Fibroblast of lung (primary cell): ENCODE data around the gene LAMTOR5. TPM values are rescaled to one million over a fixed set of nuclear protein-coding genes. Genes with fewer than 3 reads are reported as not detected.
"Not testable (repeated sequence)": the region's sequence is repeated elsewhere in the genome, so short reads cannot be mapped to it uniquely, and the experiment has no call there.

Experiments used
- DNase-seq, 2 donors: peaks; one replicate each; pipeline versions ENCODE4 v3.0.0 to v3.0.0-alpha.2; 2010; ENCODE audit warnings: low read depth in 2 of 2
- H2AFZ ChIP-seq: 2 replicates; pipeline ENCODE4 v1.5.1; 2012; ENCODE audit warnings: low read length, control low read depth, inconsistent platforms
- H3K27ac ChIP-seq: 2 replicates; pipeline ENCODE4 v1.5.1; 2011; ENCODE audit warnings: low read length, control low read depth; ENCODE audit not compliant: insufficient read depth
- H3K27me3 ChIP-seq: 2 replicates; pipeline ENCODE4 v1.5.1; 2011; ENCODE audit warnings: mild to moderate bottlenecking, low read length; ENCODE audit not compliant: control insufficient read depth, insufficient read depth
- H3K36me3 ChIP-seq: 2 replicates; pipeline ENCODE4 v1.5.1; 2011; ENCODE audit warnings: low read length; ENCODE audit not compliant: control insufficient read depth, insufficient read depth
- H3K4me1 ChIP-seq: 2 replicates; pipeline ENCODE4 v1.5.1; 2011; ENCODE audit warnings: low read length; ENCODE audit not compliant: control insufficient read depth, insufficient read depth; ENCODE audit errors: extremely low read depth
- H3K4me2 ChIP-seq: 2 replicates; pipeline ENCODE4 v1.5.1; 2011; ENCODE audit warnings: low read length, control low read depth; ENCODE audit not compliant: insufficient read depth; ENCODE audit errors: extremely low read depth
- H3K4me3 ChIP-seq, 4 experiments: fragments of 200-600 bp in 1 of 4; sonication (generic) in 1 of 4; replicated peaks in 1 of 4; 2 replicates each; pipeline ENCODE4 v1.5.1; 2011 to 2016; ENCODE audit warnings: low read length in 4 of 4, low read depth in 3 of 4, mild to moderate bottlenecking in 3 of 4, control low read depth in 2 of 4, inconsistent platforms in 1 of 4, mixed read lengths in 1 of 4; ENCODE audit not compliant: insufficient read depth in 1 of 4; ENCODE audit errors: control extremely low read depth in 1 of 4
- H3K79me2 ChIP-seq: 2 replicates; pipeline ENCODE4 v1.5.1; 2012; ENCODE audit warnings: mild to moderate bottlenecking, low read length, inconsistent platforms; ENCODE audit not compliant: control insufficient read depth, insufficient read depth
- H3K9ac ChIP-seq: 2 replicates; pipeline ENCODE4 v1.5.1; 2011; ENCODE audit warnings: mild to moderate bottlenecking, low read length, control low read depth; ENCODE audit not compliant: insufficient read depth
- H3K9me3 ChIP-seq: 2 replicates; pipeline ENCODE4 v1.5.1; 2012; ENCODE audit warnings: low read depth, low read length; ENCODE audit not compliant: control insufficient read depth, insufficient read depth
- H4K20me1 ChIP-seq: 2 replicates; pipeline ENCODE4 v1.5.1; 2011; ENCODE audit warnings: low read length; ENCODE audit not compliant: control insufficient read depth, insufficient read depth; ENCODE audit errors: extremely low read depth
- EZH2 ChIP-seq: IDR thresholded peaks from 2 replicates; pipeline ENCODE4 v1.5.1; 2012; ENCODE audit warnings: low read length, control low read depth, mild to moderate bottlenecking; ENCODE audit errors: missing control alignments
- polyA plus RNA-seq, 2 donors: library from polyadenylated mRNA; depleted of rRNA in 1 of 2; stranded (reverse) in 1 of 2; unstranded in 1 of 2; fragments of >200 nt; gene quantifications; 2 replicates each; pipeline ENCODE4 v1.2.1, GENCODE V29; 2011 to 2012; ENCODE audit warnings: missing spikeins in 1 of 2
- total RNA-seq: library from RNA; depleted of rRNA; stranded (reverse); fragments of >200 nt; gene quantifications from 2 replicates; pipeline ENCODE4 v1.2.1, GENCODE V29; 2014
- TF ChIP-seq, protein P1 (sequence below), 2 donors: IDR thresholded peaks in 1 of 2; conservative IDR thresholded peaks in 1 of 2; 1 replicate in 1 of 2; 2 replicates in 1 of 2; pipeline ENCODE4 v1.5.1; 2011 to 2012; ENCODE audit warnings: low read length in 2 of 2, control low read depth in 1 of 2, inconsistent platforms in 1 of 2, low read depth in 1 of 2, mild to moderate bottlenecking in 1 of 2

LAMTOR5 gene
- total and polyA plus RNA-seq, 2 donors (not counting 1 experiment from before 2014, with no cell fraction given) = 70.4 to 317 TPM

DNA sequence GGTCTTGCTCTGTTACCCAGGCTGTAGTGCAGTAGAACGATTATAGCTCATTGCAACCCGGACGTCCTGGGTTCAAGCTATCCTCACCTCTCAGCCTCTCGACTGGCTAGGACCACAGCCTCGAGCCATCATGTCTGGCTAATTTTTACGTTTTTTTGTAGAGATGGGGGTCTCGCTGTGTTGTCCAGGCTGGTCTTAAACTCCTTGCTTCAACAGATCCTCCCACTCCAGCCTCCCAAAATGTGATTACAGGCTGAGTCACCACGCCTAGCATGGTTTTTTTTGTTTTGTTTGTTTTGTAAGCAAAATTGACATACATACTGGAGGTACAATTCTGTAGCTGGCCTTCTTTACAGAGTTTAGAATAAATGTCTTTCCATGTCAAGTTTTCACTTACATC is 994 bp upstream of the LAMTOR5 start:
- no peak overlapping the region for H3K9ac ChIP-seq
- H3K4me2 ChIP-seq = no peak overlapping the region

DNA sequence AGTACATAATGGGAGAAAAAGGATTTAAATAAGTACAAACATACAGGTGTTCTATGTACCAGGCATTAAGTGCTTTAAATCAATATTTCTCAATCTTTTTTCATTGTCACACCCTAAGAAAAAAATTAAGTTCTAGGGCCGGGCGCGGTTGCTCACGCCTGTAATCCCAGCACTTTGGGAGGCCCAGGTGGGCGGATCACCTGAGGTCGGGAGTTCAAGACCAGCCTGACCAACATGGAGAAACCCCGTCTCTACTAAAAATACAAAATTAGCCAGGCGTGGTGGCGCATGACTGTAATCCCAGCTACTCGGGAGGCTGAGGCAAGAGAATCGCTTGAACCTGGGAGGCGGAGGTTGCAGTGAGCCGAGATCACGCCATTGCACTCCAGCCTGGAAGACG is 1.1 kb downstream of the LAMTOR5 start:
- not testable (repeated sequence) for H2AFZ ChIP-seq, H3K4me1 ChIP-seq, H3K27me3 ChIP-seq, H3K9me3 ChIP-seq, H3K9ac ChIP-seq, DNase-seq, H3K36me3 ChIP-seq, H4K20me1 ChIP-seq
- Histone ChIP-seq H3K4me3 (peak overlapping the region; percentile 79 to 92 (median 84)), H3K27ac (peak overlapping the region; percentile 96), H3K79me2 (peaks cover 24% of the 10 kb centered on the region), H3K4me2 (peak overlapping the region; percentile 89)

More for the DNA sequence above, 994 bp upstream of the LAMTOR5 start:
- H3K4me1 ChIP-seq = peaks cover 2% of the 10 kb centered on the region
- H3K27ac ChIP-seq = no peak overlapping the region
- no peaks in the 10 kb centered on the region for H4K20me1 ChIP-seq
- peaks cover 5% of the 10 kb centered on the region for H3K36me3 ChIP-seq
- no peak for TF ChIP-seq EZH2
- TF ChIP-seq, protein P1, sequence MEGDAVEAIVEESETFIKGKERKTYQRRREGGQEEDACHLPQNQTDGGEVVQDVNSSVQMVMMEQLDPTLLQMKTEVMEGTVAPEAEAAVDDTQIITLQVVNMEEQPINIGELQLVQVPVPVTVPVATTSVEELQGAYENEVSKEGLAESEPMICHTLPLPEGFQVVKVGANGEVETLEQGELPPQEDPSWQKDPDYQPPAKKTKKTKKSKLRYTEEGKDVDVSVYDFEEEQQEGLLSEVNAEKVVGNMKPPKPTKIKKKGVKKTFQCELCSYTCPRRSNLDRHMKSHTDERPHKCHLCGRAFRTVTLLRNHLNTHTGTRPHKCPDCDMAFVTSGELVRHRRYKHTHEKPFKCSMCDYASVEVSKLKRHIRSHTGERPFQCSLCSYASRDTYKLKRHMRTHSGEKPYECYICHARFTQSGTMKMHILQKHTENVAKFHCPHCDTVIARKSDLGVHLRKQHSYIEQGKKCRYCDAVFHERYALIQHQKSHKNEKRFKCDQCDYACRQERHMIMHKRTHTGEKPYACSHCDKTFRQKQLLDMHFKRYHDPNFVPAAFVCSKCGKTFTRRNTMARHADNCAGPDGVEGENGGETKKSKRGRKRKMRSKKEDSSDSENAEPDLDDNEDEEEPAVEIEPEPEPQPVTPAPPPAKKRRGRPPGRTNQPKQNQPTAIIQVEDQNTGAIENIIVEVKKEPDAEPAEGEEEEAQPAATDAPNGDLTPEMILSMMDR (conservative IDR thresholded peaks at IDR 0.05 in 1 of 2, IDR thresholded peaks at IDR 0.05 in 1 of 2; ENCODE audit: low read depth in 1 of 2, low read length in 2 of 2) = no peak
- no peak for DNase-seq
- H2AFZ ChIP-seq = no peak overlapping the region
- H3K9me3 ChIP-seq = no peaks in the 10 kb centered on the region
- H3K27me3 ChIP-seq = no peaks in the 10 kb centered on the region
- peak overlapping the region in 2 of 4 experiments; percentile 79 to 81 for H3K4me3 ChIP-seq
- H3K79me2 ChIP-seq = peaks cover 24% of the 10 kb centered on the region

DNA sequence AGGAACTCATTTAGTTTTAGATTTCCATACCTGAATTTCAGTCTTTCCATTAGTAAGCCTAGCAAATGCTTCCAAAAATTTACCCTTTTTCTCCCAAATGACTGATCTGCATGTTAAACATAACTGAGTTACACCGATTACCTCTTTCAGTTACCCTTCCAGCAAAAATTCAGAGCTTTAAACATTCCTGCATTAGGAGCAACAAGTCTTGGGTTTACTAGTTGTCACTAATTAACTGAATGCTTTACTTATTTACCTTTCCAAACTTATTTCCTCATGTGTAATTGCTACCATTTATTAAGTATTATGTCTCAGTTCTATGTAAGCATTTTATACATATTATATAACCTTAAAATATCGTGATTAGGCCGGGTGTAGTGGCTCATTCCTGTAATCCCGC is 3.1 kb downstream of the LAMTOR5 start:
- H3K4me3 ChIP-seq = no peak overlapping the region
- H3K4me2 ChIP-seq = no peak overlapping the region
- no peak overlapping the region for H3K27ac ChIP-seq
- peaks cover 12% of the 10 kb centered on the region for H3K36me3 ChIP-seq
- no peak overlapping the region for H2AFZ ChIP-seq
- no peak for TF ChIP-seq EZH2
- TF ChIP-seq, protein P1 (conservative IDR thresholded peaks at IDR 0.05 in 1 of 2, IDR thresholded peaks at IDR 0.05 in 1 of 2; ENCODE audit: low read depth in 1 of 2, low read length in 2 of 2) = no peak
- H3K4me1 ChIP-seq = peaks cover 2% of the 10 kb centered on the region
- H3K27me3 ChIP-seq = no peaks in the 10 kb centered on the region
- peaks cover 24% of the 10 kb centered on the region for H3K79me2 ChIP-seq
- no peak overlapping the region for H3K9ac ChIP-seq
- no peaks in the 10 kb centered on the region for H3K9me3 ChIP-seq
- no peak for DNase-seq
- H4K20me1 ChIP-seq = no peaks in the 10 kb centered on the region
